Bronchial epithelial cell (primary cell): Measurements from ENCODE around the gene CCRL2. TPM values are rescaled to one million over a fixed set of nuclear protein-coding genes. Genes with fewer than 3 reads are reported as not detected.
"Not testable (repeated sequence)": the region's sequence is repeated elsewhere in the genome, so short reads cannot be mapped to it uniquely, and the experiment has no call there.

Experiments
- DNase-seq: peaks from one replicate; pipeline ENCODE4 v3.0.0-alpha.2; 2010; ENCODE audit warnings: low read depth
- FAIRE-seq: peaks from 2 replicates; lab custom pipeline; 2011; peaks lifted over from hg19 to GRCh38; lab: Jason Lieb, UNC
- H3K27me3 ChIP-seq: 2 replicates; pipeline ENCODE4 v1.5.1; 2011; ENCODE audit warnings: low read length; ENCODE audit not compliant: control insufficient read depth, insufficient read depth
- H3K36me3 ChIP-seq: 2 replicates; pipeline ENCODE4 v1.5.1; 2011; ENCODE audit warnings: low read length; ENCODE audit not compliant: control insufficient read depth, insufficient read depth
- H3K4me3 ChIP-seq: 2 replicates; pipeline ENCODE4 v1.5.1; 2011; ENCODE audit warnings: mild to moderate bottlenecking, low read depth, low read length, control low read depth
- total RNA-seq: library from RNA; depleted of rRNA; stranded (reverse); fragments of >200 nt; gene quantifications from 2 replicates; pipeline ENCODE4 v1.2.1, GENCODE V29; 2014
- TF ChIP-seq, protein P1 (sequence below): IDR thresholded peaks from 2 replicates; pipeline ENCODE4 v1.5.1; 2011; ENCODE audit warnings: mild to moderate bottlenecking, moderate library complexity, low read length, control low read depth, inconsistent platforms; ENCODE audit not compliant: insufficient read depth, severe bottlenecking

CCRL2 gene
- total RNA-seq, 1 donor from 2014 or later, result 0.26 TPM

DNA sequence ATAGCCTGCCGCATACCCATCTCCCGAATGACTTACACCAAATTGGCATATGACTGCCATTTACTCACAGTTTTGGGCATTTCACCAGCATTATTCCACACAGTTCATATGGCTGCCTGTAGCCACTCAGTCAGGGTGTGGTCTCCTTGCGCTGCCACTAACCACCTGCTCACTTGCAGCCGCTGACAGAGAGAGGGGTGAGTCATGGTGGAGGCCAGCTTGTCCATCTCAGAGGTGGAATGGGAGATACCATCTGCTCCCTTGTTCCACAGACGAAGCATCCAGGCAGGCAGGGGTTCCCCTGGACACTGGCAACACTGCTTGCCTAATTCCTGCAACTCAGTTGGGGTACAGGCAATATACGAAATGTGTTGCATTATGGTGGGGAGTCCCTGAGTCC lies 15.6 kb downstream of the CCRL2 start:
- Histone ChIP-seq H3K36me3 (no peaks in the 10 kb centered on the region), H3K27me3 (no peaks in the 10 kb centered on the region), H3K4me3 (no peak overlapping the region)
- TF ChIP-seq, protein P1, sequence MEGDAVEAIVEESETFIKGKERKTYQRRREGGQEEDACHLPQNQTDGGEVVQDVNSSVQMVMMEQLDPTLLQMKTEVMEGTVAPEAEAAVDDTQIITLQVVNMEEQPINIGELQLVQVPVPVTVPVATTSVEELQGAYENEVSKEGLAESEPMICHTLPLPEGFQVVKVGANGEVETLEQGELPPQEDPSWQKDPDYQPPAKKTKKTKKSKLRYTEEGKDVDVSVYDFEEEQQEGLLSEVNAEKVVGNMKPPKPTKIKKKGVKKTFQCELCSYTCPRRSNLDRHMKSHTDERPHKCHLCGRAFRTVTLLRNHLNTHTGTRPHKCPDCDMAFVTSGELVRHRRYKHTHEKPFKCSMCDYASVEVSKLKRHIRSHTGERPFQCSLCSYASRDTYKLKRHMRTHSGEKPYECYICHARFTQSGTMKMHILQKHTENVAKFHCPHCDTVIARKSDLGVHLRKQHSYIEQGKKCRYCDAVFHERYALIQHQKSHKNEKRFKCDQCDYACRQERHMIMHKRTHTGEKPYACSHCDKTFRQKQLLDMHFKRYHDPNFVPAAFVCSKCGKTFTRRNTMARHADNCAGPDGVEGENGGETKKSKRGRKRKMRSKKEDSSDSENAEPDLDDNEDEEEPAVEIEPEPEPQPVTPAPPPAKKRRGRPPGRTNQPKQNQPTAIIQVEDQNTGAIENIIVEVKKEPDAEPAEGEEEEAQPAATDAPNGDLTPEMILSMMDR, result no peak
- peak; percentile 93 for FAIRE-seq
- DNase-seq, result peak; percentile 76

DNA sequence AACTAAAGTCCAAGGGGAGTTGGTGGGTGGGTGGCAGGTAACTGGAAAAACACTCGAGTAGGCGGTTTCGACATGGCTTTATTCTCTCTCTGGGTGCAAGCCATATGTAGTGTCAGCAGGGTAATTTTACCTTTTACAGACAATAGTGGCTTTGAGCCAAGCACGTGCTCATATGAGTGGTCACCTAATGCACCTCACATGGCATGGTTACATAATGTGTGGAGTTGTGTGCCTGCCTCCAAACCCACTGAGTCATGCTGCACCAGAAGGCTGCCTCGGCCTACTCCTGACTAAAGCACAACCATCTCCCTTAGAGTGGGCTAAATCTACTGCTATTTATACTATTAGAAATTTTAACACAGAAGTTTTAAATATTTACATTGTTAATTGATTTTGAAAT lies 16.5 kb downstream of the CCRL2 start:
- TF ChIP-seq, protein P1, result no peak
- H3K27me3 ChIP-seq, result no peaks in the 10 kb centered on the region
- DNase-seq (peak; percentile 87), FAIRE-seq (no peak)
- H3K4me3 ChIP-seq, result no peak overlapping the region
- no peaks in the 10 kb centered on the region for H3K36me3 ChIP-seq

DNA sequence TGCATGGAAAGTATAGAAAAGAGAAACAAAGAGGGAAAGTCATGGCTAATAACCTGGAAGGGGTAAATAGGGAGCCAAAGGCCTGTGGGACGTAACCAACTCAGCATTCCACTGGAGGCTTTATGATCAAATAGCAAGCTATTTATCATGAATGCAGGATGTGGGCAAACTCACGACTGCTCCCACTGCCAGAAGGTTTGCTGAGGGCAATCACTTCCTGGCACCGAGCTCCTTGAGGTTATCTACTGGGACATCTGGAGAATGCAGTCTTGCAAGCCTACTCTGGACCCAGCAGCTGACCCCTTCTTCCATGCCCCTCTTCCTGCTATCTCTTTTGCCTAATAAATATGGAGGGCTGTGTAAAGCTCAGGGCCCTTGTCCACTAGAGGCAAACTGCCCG lies 19.4 kb downstream of the CCRL2 start:
- not testable (repeated sequence) for FAIRE-seq, H3K36me3 ChIP-seq, H3K27me3 ChIP-seq, H3K4me3 ChIP-seq, DNase-seq

DNA sequence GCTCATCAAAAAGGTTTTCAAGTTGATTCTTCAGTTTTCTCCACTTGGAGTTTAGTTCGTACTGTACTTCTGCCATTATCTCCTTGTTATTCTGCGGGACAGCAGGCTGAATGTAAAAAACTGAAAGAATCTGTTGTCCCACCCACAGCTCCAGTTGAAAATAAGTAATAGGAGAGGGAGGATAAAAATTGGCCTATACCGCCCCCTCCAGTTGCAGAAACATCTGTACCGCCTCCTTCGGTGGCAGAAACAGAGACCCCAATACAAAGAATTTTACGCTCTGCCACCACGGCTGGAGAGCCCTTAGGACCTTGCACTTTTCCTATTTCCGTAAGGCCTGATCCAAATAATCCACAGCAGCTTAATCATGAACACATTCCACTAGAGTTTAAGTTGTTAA lies 20.3 kb downstream of the CCRL2 start:
- not testable (repeated sequence) for H3K36me3 ChIP-seq, H3K27me3 ChIP-seq, DNase-seq, H3K4me3 ChIP-seq, FAIRE-seq

DNA sequence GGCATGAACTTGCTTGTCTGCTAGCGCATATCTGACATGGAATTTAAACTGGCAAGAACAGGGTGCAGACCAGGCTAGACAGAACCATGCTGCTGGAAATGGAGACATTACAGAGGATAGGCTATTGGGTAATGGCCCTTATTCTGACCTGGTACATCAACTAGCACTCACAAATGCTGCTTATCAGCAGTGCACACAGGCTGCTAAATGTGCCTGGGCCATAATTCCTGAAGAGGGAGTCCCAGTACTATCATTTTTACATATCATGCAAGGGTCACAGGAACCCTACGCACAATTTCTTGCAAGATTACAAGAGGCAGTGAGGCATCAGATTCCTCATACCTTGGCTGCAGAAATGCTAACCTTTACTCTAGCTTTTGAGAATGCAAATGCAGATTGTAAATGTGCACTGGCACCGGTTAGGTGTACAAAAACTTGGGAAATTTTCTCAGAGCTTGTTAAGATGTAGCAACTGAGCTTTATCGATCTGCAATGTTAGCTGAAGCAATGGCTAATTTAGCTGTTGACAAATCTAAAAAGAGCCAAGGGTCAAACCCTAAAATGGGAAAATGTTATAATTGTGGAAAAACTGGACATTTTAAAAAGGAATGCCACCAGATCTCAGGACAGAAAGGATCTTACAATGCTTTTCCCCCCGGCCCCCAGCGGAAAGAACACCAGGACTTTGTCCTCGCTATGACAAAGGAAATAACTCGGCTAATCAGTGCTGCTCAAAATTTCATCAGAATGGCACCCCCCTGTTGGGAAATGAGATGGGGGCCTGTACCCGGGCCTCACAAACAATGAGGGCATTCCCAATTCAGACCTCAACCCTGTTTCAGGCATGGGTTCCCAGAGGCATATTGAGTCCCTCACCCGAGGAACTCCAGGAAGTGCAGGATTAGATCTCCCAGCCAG lies 21.1 kb downstream of the CCRL2 start:
- Histone ChIP-seq H3K27me3 (no peaks in the 10 kb centered on the region), H3K4me3 (no peak overlapping the region), H3K36me3 (no peaks in the 10 kb centered on the region)
- DNase-seq (no peak), FAIRE-seq (peak; percentile 66)
- TF ChIP-seq, protein P1, result no peak

DNA sequence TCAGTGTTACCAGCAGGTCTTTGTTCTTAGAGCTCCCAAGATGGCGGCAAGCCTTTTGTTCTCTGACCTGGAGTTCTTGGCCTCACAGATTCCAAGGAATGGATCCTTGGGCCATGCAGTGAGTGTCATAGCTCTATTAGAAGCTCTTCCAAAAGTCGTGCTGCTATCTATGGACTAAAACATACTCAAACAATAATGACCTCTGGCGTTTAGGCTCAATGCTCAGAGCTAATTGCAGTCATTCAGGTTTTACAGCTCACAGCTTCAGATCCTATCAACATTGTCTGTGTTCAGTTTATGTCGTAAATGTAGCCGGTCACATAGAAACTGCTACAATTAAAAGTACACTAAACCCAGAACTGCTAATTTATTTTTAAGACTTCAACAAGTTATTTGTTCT lies 22.2 kb downstream of the CCRL2 start:
- TF ChIP-seq, protein P1, result no peak
- FAIRE-seq, result no peak
- H3K36me3 ChIP-seq, result no peaks in the 10 kb centered on the region
- H3K27me3 ChIP-seq, result no peaks in the 10 kb centered on the region
- no peak overlapping the region for H3K4me3 ChIP-seq
- no peak for DNase-seq
